Upper lobe of left lung (tissue), 6 donors: ENCODE results near the gene IFNL2. TPM values are rescaled to one million over a fixed set of nuclear protein-coding genes. Genes with fewer than 3 reads are reported as not detected.
"Not testable (repeated sequence)": the region's sequence is repeated elsewhere in the genome, so short reads cannot be mapped to it uniquely, and the experiment has no call there.

Source experiments
- ATAC-seq, 2 donors: fragments of 200-7000 bp; cut with Tn5 transposase; one replicate each; pipeline ENCODE4 v1.9.1; 2022; ENCODE audit warnings: mild to moderate bottlenecking in 2 of 2, moderate library complexity in 2 of 2; ENCODE audit not compliant: low FRiP score in 2 of 2
- DNase-seq, 2 donors: peaks; one replicate each; pipeline ENCODE4 v3.0.0-alpha.2; 2019 to 2020
- H3K27ac ChIP-seq, 4 donors: fragments of 200-600 bp; sonication (generic); one replicate each; pipeline ENCODE4 v1.5.1; 2016 to 2019
- H3K27me3 ChIP-seq, 4 donors: fragments of 200-600 bp; sonication (generic); one replicate each; pipeline ENCODE4 v1.5.1; 2017 to 2019
- H3K36me3 ChIP-seq, 4 donors: fragments of 200-600 bp; sonication (generic); one replicate each; pipeline ENCODE4 v1.5.1; 2016 to 2019
- H3K4me1 ChIP-seq, 4 donors: fragments of 200-600 bp; sonication (generic); one replicate each; pipeline ENCODE4 v1.5.1; 2018 to 2019
- H3K4me3 ChIP-seq, 4 donors: fragments of 200-600 bp; sonication (generic); one replicate each; pipeline ENCODE4 v1.5.1; 2017 to 2019; ENCODE audit warnings: mild to moderate bottlenecking in 2 of 4, moderate library complexity in 1 of 4
- H3K9me3 ChIP-seq, 4 donors: fragments of 200-600 bp; sonication (generic); one replicate each; pipeline ENCODE4 v1.5.1; 2018 to 2019
- EP300 ChIP-seq, 4 donors: sonication (generic); formaldehyde crosslinking; IDR thresholded peaks; one replicate each; pipeline ENCODE4 v1.5.1; 2017; ENCODE audit warnings: antibody characterized with exemption in 4 of 4, control low read depth in 2 of 4
- POLR2A ChIP-seq, 4 donors: fragments of 450-650 bp; IDR thresholded peaks; one replicate each; pipeline ENCODE4 v1.5.1; 2016 to 2017; ENCODE audit warnings: antibody characterized with exemption in 4 of 4, mild to moderate bottlenecking in 2 of 4
- POLR2AphosphoS5 ChIP-seq, 2 donors: sonication (generic); formaldehyde crosslinking; IDR thresholded peaks; one replicate each; pipeline ENCODE4 v1.5.1; 2017; ENCODE audit warnings: antibody characterized with exemption in 2 of 2
- WGBS, 2 donors: methylation state at CpG; one replicate each; pipeline ENCODE4 v1.1.5; 2017 to 2018; 5-methylcytosine and 5-hydroxymethylcytosine counted together
- total RNA-seq, 6 donors: library from RNA; depleted of rRNA in 4 of 6; stranded (reverse); fragments of >200 nt in 4 of 6; gene quantifications; one replicate each; pipeline versions ENCODE4 v1.1.0 to v1.2.1, GENCODE V29; 2016 to 2021
- TF ChIP-seq, protein P1 (sequence below), 6 experiments: fragments of 450-650 bp in 4 of 6; fragments of 200-600 bp in 2 of 6; sonication (generic) in 2 of 6; IDR thresholded peaks; one replicate each; pipeline ENCODE4 v1.5.1; 2016 to 2019; ENCODE audit warnings: antibody characterized with exemption in 6 of 6
- donor health status: DM: no; HTN: no; CAD: no; lungs with moderate emphysema.
- donor health status: DM: no; HTN: yes; CAD: no; lungs with severe emphysema.

The IFNL2 gene
- total RNA-seq, 6 donors from 2014 or later, result not detected

DNA sequence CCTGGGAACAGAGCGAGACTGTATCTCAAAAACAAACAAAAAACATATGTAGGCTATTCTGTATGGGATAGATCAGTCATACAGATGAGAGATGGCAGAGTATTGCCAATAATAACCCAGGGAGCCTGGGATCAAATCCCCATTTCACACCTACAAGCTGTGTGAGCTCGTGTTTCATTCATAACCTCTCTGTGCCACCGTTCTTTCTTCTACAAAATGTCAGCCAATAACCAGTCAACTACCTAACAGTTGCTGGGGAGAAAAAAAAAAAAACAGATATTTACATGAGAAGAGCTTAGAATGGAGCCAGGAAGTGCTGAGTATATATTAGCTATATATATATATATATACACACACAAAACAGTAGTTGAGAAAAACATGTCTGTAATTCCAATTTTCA lies 6.5 kb upstream of the IFNL2 start:
- H3K4me1 ChIP-seq, result peaks cover 4 to 20% (median 14%) of the 10 kb centered on the region in 4 donors
- no peaks in the 10 kb centered on the region for H3K9me3 ChIP-seq
- no peak overlapping the region for H3K27ac ChIP-seq
- 83 to 84% methylated on average over 3 of the region's 3 CpGs for WGBS, 2 donors
- DNase-seq, result no peak
- H3K27me3 ChIP-seq, result peaks cover 0 to 29% (median 13%) of the 10 kb centered on the region in 4 donors
- ATAC-seq, result no peak
- TF ChIP-seq EP300 (IDR thresholded peaks at IDR 0.05) (no peak), POLR2A (IDR thresholded peaks at IDR 0.05) (no peak), POLR2AphosphoS5 (IDR thresholded peaks at IDR 0.05) (no peak)
- no peak overlapping the region for H3K4me3 ChIP-seq
- no peaks in the 10 kb centered on the region for H3K36me3 ChIP-seq

DNA sequence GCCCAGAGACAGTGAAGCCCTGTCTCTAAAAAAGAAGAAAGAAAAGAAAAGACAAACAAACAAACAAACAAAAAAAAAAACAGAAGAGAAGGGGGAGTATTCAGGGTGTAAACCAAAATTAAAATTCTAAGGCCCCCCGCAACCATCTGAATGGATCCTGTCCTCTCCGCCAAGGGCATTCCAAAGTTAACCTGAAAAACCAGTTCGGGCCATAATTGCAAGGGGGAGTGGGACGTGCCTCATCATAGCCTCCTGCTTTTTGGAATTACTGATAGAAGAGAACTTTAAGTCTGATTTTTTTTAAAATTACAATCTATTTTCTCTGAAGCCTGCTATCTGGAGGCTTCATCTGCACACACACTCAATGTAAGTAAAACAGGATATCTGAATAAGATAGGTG lies 5.7 kb upstream of the IFNL2 start:
- 78 to 88% methylated on average over 4 of the region's 4 CpGs for WGBS, 2 donors
- no peak for TF ChIP-seq EP300 (IDR thresholded peaks at IDR 0.05)
- H3K36me3 ChIP-seq, result no peaks in the 10 kb centered on the region
- peaks cover 4 to 20% (median 14%) of the 10 kb centered on the region in 4 donors for H3K4me1 ChIP-seq
- peaks cover 0 to 29% (median 13%) of the 10 kb centered on the region in 4 donors for H3K27me3 ChIP-seq
- H3K27ac ChIP-seq, result no peak overlapping the region
- H3K4me3 ChIP-seq, result no peak overlapping the region
- no peak for ATAC-seq
- H3K9me3 ChIP-seq, result no peaks in the 10 kb centered on the region
- no peak for DNase-seq

DNA sequence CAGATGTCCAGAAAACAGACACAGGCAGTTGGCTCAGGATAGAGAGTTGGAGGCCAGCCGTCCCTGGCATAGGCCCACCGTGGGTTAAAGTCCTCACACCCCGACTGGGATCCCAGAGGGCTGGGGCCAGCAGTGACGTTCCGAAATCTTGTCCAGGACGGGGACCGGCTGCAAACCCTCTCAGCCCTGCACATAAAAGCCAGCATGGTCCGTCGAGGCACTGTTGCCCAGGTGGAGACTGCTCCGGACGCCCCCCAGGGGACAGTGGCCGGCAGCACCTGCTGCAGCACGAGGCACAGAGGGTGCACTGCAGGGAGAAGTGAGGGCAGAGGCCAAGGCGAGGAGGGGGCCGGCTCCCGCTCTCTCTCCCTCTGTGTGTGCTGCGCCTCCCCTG lies 4.3 kb upstream of the IFNL2 start:
- Histone ChIP-seq H3K9me3 (no peaks in the 10 kb centered on the region), H3K4me1 (peaks cover 4 to 20% (median 14%) of the 10 kb centered on the region in 4 donors), H3K36me3 (no peaks in the 10 kb centered on the region), H3K27ac (no peak overlapping the region), H3K4me3 (no peak overlapping the region), H3K27me3 (peaks cover 0 to 29% (median 13%) of the 10 kb centered on the region in 4 donors)
- 13 to 24% methylated on average over 11 to 14 of the region's 17 CpGs for WGBS, 2 donors
- DNase-seq (peak in 1 of 2 donors; percentile 64), ATAC-seq (peak in 1 of 2 donors; percentile 22)
- TF ChIP-seq POLR2A (IDR thresholded peaks at IDR 0.05), result no peak
- TF ChIP-seq EP300 (IDR thresholded peaks at IDR 0.05), result no peak
- TF ChIP-seq, protein P1, sequence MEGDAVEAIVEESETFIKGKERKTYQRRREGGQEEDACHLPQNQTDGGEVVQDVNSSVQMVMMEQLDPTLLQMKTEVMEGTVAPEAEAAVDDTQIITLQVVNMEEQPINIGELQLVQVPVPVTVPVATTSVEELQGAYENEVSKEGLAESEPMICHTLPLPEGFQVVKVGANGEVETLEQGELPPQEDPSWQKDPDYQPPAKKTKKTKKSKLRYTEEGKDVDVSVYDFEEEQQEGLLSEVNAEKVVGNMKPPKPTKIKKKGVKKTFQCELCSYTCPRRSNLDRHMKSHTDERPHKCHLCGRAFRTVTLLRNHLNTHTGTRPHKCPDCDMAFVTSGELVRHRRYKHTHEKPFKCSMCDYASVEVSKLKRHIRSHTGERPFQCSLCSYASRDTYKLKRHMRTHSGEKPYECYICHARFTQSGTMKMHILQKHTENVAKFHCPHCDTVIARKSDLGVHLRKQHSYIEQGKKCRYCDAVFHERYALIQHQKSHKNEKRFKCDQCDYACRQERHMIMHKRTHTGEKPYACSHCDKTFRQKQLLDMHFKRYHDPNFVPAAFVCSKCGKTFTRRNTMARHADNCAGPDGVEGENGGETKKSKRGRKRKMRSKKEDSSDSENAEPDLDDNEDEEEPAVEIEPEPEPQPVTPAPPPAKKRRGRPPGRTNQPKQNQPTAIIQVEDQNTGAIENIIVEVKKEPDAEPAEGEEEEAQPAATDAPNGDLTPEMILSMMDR (IDR thresholded peaks at IDR 0.05), result no peak
- TF ChIP-seq POLR2AphosphoS5 (IDR thresholded peaks at IDR 0.05), result no peak

DNA sequence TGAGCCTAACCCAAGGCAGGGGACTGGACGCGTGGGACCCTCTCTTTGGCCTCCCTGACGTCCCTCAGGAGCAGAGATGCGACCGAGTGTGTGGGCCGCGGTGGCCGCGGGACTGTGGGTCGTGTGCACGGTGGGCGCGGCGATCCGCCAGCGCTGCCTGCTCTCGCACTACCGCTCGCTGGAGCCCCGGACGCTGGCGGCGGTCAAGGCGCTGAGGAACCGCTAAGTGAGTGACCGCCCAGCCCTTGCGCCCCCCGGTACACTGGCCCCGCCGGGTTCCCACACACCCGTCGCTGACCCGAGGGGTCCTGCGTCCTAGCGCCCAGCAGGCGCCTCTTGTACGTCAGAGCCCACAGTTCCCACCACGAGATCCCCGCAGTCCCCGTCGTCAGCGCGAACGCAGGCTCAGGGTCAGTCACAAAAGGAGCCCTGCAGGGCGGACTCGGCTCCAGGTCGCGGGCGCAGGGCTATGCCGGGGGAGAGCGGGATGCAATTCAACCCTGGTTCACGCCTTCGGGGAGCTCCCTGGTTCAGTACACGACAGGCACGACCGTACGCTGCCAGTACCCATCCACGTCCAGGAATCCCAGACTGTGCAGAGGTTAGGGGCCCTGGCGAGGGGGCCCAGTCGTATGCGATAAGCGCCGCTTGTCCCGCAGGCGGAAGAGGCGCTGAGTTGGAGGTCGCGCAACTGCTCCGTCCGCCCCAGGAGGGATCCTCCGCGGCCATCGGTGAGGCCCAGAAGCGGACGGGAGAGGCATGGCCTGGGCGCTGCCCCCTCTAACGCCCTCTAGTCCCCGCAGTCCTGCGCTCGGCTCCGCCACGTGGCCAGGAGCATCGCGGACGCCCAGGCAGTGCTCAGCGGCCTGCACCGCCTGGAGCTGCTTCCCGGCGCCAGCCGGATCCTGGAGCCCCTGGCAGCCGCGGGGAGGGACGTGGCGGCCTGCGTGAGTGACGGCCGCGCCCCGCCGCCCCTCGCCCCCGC lies 3.6 kb upstream of the IFNL2 start:
- no peak overlapping the region for H3K27ac ChIP-seq
- TF ChIP-seq EP300 (IDR thresholded peaks at IDR 0.05), result no peak
- TF ChIP-seq POLR2A (IDR thresholded peaks at IDR 0.05), result no peak
- TF ChIP-seq, protein P1 (IDR thresholded peaks at IDR 0.05), result no peak
- TF ChIP-seq POLR2AphosphoS5 (IDR thresholded peaks at IDR 0.05), result no peak
- no peak overlapping the region for H3K4me3 ChIP-seq
- H3K27me3 ChIP-seq, result peaks cover 0 to 29% (median 13%) of the 10 kb centered on the region in 4 donors
- H3K36me3 ChIP-seq, result no peaks in the 10 kb centered on the region
- H3K9me3 ChIP-seq, result no peaks in the 10 kb centered on the region
- DNase-seq, result peak in 1 of 2 donors; percentile 85
- 3 to 5% methylated on average over 19 to 45 of the region's 102 CpGs for WGBS, 2 donors
- H3K4me1 ChIP-seq, result peaks cover 4 to 20% (median 14%) of the 10 kb centered on the region in 4 donors
- peak in 1 of 2 donors; percentile 60 for ATAC-seq

DNA sequence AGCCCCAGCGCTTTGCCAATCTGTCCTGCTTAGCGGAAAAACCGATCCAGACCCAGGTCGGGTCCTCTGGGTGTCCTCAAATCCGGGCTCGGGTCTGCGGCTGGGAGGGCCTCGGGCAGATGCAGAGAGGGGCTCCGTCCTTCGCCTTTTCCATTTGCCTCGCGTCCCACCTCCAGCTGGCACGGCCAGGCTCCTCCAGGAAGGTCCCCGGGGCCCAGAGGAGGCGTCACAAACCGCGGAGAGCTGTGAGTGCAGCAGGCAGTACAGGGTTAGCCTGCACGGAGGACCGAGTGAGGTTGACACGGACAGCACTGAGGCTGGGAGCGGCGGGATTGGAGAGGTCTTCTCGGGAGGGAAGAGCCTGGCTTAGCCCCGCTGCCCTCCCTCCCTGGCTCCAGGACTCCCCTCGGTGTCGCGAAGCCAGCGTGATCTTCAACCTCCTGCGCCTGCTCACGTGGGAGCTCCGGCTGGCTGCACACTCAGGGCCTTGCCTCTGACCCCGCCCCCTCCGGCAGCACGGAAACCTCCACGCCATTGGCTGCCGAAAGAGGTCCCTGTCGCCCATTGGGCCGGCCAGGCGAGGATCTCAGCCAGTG lies 2.8 kb upstream of the IFNL2 start:
- ATAC-seq, result no peak
- H3K4me1 ChIP-seq, result peaks cover 4 to 20% (median 14%) of the 10 kb centered on the region in 4 donors
- H3K9me3 ChIP-seq, result no peaks in the 10 kb centered on the region
- peak in 1 of 2 donors; percentile 76 for DNase-seq
- H3K4me3 ChIP-seq, result no peak overlapping the region
- H3K36me3 ChIP-seq, result no peaks in the 10 kb centered on the region
- WGBS, 2 donors, result 43% methylated on average over 11 to 38 of the region's 39 CpGs
- peaks cover 0 to 29% (median 13%) of the 10 kb centered on the region in 4 donors for H3K27me3 ChIP-seq
- TF ChIP-seq, protein P1 (IDR thresholded peaks at IDR 0.05), result no peak
- TF ChIP-seq POLR2A (IDR thresholded peaks at IDR 0.05), result no peak
- TF ChIP-seq POLR2AphosphoS5 (IDR thresholded peaks at IDR 0.05), result no peak
- TF ChIP-seq EP300 (IDR thresholded peaks at IDR 0.05), result no peak
- no peak overlapping the region for H3K27ac ChIP-seq

DNA sequence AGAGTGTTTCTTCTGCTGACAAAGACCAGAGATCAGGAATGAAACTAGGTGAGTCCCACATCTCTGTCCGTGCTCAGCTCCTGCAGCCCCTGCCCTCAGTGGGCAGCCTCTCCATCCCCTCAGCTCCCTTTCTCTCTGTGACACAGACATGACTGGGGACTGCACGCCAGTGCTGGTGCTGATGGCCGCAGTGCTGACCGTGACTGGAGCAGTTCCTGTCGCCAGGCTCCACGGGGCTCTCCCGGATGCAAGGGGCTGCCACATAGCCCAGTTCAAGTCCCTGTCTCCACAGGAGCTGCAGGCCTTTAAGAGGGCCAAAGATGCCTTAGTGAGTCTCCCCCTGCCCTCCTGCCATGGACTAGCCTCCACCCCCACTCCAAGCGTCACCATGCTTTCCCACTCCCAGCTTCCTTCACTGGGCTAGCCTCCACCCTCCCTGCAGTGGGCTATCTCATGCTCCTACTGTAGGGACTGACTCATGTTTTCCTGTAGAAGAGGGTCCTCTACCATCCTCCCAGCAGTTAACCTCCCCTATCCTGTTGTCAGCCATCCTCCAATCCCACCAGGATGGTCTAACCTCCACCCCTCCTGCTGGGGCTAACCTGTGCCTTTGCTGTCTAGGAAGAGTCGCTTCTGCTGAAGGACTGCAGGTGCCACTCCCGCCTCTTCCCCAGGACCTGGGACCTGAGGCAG lies 481 bp downstream of the IFNL2 start:
- not testable (repeated sequence) for H3K9me3 ChIP-seq, H3K4me3 ChIP-seq, H3K27ac ChIP-seq, DNase-seq, ATAC-seq, H3K36me3 ChIP-seq
- Histone ChIP-seq H3K4me1 (peaks cover 4 to 19% (median 14%) of the 10 kb centered on the region in 4 donors), H3K27me3 (peaks cover 0 to 20% (median 12%) of the 10 kb centered on the region in 4 donors)
- WGBS, 2 donors, result 84 to 91% methylated on average over 3 to 9 of the region's 10 CpGs

DNA sequence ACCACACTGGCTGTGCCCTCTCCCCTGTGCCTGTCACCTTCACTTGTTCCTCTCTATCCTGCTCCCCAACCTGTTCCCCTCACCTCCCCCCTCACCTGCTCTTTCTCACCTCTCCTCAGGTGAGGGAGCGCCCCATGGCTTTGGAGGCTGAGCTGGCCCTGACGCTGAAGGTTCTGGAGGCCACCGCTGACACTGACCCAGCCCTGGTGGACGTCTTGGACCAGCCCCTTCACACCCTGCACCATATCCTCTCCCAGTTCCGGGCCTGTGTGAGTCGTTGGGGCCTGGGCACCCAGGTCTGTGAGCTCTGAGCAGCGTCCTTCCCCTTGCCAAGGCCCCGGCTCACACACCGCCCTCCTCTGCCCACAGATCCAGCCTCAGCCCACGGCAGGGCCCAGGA lies 1.2 kb downstream of the IFNL2 start:
- not testable (repeated sequence) for H3K4me3 ChIP-seq, H3K27ac ChIP-seq, DNase-seq, H3K9me3 ChIP-seq, H3K36me3 ChIP-seq, ATAC-seq
- WGBS, 2 donors, result 58 to 81% methylated on average over 6 to 9 of the region's 10 CpGs
- Histone ChIP-seq H3K4me1 (peaks cover 0 to 12% (median 11%) of the 10 kb centered on the region in 4 donors), H3K27me3 (peaks cover 0 to 14% (median 7%) of the 10 kb centered on the region in 4 donors)
